Fibroblast of skin of left biceps (primary cell): Measurements from ENCODE around the gene KCNF1.

Source experiments
- DNase-seq, 2 experiments: peaks; one replicate each; pipeline ENCODE4 v3.0.0-alpha.2; 2013; ENCODE audit warnings: low read depth in 2 of 2

Gene KCNF1

DNA sequence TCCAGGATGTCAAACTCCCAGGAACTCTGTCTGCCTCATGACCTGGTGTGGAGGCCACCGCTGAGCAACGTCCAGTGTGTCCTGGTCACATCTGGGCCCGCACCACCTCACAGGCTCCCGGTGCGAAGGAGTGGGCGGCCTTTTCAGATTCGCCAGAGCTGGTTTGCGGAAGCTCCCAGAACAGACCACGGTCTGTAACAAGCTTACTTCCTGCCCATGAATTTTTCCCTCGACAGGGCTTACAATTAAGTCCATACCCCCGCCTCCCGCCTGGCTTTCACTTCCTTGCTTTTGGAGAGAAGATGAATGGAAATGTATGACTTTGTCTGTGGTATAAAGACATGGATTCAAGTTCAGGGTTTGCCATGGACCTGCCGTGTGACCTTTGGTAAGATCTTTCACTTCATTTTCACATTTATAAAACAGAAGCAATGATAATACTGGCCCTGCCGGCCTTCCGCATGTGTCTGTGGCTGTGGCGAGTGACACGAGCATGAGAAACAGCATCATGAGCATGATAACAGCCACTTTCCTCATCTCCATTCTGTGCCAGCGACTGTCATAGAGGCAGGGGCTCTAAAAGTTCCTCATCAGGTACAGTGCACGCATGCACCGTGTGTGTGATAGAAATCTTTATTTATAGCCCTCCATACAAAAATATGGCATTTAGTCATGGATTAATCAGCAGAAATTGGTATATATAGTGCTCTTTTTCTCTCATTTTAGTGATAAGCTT lies 31.0 kb upstream of the KCNF1 start:
- DNase-seq = no peak

DNA sequence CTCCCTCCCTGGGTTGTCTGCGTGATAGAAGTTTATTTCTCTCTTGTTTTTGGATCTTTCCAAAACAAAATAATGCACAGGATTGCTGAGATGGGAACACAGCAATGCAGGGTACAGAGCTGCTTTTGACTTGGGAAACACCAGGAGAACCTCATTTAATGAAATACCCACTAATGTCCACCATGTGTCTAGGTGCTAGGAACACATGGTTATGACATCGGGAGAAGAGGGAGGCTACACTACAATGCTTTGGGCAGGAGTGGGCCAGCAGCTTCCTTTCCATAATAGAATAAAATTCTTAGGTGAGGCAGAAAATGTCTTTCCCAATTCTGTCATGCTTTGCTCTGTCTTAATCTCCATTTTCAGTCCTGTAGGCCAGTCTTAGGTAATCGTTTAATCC lies 29.2 kb upstream of the KCNF1 start:
- no peak for DNase-seq

DNA sequence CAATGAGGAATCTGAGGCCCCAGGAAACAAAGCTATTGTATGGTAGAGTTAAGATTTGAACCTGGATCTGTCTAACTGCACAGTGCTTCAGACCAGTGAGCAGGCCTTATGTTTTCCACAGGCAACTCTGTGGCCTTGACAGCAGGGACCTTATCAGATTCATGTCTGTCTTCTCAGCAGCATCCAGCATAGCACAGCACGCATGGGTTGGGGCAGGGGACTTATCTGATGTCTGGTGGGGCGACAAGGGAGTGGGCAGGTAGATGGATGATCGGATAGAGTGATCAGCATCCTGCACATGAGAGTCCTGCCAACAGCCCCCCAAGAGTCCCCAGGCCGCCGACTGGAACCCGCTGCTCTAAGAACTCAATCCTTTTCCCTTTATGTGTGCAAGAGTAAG lies 28.7 kb upstream of the KCNF1 start:
- DNase-seq = no peak

DNA sequence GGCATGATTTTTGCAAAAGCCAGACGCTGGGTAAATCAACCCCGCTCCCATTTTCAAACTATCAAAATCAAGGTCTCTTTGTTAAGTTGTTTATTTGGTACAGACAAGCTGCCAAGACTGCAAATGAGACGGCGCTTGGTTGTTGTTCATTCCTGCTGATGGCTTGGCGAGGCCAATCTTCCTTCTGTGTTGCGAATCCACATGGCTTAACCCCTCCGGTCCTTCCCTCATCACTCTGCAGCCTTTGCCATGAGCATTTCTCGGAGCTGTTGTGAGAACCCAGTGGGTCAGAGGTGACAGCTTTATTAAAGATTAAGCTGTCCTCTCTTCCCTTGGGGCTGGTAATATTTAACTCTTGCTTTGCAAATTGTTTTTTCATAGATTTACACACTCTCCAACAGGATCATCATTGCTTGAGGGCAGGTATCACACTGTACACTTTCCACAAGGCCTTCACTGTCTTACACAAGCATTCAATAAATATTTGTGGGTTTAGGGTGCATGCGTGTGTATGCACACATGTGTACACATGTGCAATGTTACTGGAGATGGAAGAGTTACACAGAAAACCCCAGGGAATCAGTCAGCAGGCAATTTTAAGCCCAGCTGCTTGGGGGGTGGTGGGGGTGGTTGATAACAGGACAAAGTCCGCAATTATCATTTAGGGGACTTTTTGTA lies 27.8 kb upstream of the KCNF1 start:
- no peak for DNase-seq

DNA sequence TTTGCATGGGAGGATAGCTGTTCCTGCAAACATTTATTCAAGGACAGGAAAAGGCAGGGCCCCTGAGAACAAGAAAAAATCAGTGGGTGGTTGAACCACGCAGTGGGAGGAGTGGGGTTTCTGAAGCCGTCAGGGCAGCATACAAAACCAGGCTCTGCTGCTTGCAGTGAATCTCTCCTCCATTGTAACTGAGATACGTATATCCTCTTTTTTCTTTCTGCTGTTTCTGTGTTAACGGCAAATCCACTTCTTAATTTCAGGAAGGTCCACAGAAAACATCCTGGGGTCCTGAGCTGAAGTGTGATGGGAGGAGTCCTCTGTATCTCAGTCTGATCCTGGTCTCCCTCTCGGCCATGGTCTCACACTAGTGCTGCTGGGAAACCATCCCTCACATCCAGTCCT lies 27.2 kb upstream of the KCNF1 start:
- no peak for DNase-seq

DNA sequence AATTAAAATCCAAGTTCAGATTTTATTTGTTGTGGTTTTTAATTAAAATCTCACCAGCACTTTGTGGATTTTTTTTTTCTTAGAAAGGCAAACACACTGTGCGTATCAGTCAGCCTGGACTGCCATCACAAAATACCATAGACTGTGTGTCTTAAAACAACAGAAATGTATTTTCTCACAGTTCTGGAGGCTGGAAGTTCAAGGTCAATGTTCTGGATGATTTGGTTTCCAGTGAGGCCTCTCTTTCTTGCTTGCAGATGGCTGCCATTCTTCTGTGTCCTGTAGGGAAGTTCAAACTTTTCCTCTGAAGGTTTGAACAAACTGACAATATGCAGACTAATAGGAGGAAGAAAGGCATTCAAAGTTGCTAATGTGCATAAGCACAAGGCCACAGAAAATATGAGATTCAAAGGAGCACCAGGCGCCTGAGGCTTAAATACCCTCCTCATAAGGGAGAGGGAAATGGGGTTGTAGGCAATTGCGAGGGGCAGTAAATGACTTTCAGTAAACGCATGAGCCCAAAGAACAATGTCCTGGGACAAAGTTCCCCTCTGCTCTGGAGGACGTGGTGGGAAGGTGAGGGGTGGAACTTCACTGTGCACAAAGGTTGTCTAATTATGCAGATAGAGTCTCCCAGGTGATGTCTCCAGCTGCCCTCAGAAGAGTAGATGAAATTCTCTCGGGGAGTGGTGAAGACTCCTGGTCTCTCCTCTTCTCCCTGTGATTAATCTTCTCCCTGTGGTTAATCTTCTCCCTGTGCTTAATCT lies 26.5 kb upstream of the KCNF1 start:
- DNase-seq = no peak

DNA sequence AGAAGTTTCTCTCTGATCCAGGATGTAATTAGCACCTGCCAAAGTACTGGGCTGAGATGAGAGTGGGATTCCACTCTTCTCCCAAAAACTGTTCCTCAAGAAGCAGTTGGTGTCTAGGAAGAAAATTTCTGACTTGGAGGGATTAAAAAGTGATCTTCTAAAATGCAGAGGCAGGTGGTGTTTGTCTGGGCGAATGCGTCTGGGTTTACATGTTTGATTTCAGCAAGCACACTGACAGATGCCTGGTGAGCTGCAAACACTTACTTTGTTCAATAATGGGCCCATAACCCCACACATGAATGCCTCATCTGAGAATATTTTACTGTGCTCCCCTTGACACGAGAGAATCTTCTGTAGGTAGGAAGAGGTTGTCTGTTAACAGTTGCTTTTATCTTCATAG lies 24.3 kb upstream of the KCNF1 start:
- DNase-seq = no peak

DNA sequence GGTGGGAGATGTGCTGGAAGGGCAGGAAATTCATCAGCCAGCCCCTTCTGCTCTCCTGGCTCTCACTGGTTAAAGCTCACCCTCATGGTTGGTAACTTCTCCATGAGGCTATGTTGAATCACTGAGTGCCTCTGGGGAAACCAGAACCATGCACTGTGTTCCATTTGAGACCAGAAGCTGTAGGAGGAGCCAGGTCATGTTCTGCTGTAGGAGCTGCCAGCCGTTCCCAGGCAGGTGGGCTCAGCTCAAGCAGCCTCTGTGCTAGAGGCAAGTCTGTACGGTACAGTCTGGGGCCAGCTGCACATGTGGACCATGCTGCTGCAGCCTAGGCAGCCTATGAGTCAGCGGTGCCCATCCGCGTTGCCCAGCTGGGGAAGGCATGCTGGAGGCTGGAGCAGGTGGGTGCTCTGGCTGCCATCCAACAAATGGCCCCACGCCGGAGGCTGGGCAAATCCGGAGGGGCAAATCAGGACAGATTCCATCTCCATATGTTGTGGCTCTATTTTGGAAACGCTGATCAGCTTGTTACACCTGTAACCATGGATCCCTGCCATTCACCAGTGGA lies 22.0 kb upstream of the KCNF1 start:
- no peak for DNase-seq

DNA sequence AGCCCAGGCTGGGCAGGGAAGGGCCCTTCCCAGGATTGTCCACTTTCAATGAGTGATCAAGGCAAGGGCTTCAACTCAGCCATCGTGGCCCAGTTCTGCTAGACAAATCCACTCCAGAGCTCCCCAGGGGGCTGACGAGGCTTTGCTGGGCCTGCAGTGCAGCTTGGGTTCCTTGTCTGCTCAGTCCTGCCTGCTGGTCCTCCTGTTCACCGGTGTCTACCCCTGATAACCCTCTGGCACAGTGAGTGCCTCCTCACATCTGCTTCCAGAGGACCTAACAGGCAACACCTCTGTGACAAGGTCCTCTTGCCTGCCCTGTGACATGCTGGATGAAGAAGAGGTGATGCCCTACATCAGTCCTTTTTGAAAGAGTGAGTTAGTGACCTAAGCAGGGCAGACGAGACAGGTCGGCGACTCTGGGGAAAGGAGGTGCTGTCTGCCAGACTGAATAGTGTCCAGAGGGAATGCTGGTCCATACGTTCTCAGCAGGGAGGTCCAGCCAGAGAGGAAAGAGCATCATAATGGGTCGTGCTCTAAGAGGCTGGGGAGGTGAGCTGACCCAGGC lies 20.9 kb upstream of the KCNF1 start:
- DNase-seq = no peak

DNA sequence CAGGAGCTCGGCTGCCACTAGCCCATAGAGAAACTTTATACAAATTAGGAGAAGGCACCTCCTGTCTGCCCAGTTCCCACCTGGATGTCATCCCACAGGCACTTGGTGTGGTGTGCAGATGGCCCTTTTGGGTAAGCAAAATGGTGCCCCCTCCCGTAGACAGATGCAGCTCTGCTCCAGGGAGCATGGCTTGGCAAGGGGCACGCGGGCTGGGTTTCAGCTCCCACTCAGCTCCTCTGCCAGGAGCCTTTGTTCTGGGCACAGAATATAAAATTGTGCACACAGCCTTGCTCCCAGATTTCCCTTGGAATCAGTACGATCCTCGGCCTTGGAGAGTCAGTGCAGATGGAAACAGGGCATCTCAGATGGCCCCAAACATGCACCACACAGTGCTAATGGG lies 20.3 kb upstream of the KCNF1 start:
- DNase-seq = no peak

DNA sequence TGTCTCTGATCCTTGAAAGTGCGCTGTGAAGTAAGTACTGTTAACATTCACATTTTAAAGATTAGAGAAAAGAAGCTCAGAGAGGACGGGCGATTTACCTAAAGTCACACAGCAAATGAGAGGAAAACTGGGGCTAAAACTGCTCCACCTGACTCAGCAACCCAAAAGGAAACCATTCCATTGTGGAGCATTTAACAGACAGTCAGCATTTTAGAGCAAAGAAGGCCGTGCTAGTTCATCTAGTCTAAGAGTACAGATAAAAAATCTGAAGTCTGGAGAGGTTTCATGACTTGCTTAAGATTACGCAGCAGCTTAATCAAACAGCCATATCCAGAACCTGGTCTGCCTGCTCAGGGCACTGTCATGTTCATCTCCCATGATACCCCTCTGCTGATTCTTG lies 19.9 kb upstream of the KCNF1 start:
- DNase-seq = no peak

DNA sequence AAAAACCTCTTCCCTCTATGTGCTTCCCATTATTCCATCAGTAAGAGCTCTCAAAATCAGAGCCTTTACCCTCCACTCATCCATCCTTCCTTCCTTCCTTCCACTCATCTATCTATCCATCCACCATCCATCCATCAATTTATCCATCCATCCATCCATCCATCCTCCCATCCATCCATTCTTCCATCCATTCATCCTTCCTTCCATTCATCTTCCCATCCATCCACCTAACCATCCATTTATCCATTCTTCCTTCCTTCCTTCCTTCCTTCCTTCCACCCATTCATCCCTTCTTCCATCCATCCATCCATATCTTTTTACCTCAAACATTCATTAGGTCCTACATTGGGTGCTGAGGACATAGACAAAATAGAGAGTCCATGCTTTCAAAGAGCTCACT lies 19.4 kb upstream of the KCNF1 start:
- DNase-seq = no peak

DNA sequence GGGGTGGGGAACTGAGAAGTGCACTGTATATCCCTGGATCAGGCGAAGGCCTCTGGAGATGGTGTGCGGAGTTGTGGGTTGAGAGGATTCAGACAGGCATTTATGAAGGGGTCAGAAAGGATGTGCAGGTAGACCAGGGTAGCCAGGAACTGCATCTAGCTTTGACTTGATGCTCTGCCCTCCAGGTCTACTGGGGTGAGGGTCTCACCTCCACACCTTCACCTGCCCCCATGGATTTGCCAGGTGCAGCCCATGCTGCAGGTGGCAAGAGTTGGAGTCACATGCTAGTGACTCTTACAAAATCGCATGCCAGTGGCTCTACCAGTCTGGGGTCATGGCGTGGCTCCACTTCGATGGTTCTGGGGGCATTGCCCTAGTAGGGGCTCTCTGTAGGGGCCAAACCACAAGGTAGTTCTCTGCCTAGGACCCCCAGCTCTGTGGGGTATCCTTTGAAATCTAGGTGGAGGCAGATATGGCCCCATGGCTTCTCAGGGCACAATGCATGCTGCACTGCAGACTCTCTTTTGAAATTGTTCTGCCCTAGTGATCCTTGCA lies 18.9 kb upstream of the KCNF1 start:
- DNase-seq = no peak

DNA sequence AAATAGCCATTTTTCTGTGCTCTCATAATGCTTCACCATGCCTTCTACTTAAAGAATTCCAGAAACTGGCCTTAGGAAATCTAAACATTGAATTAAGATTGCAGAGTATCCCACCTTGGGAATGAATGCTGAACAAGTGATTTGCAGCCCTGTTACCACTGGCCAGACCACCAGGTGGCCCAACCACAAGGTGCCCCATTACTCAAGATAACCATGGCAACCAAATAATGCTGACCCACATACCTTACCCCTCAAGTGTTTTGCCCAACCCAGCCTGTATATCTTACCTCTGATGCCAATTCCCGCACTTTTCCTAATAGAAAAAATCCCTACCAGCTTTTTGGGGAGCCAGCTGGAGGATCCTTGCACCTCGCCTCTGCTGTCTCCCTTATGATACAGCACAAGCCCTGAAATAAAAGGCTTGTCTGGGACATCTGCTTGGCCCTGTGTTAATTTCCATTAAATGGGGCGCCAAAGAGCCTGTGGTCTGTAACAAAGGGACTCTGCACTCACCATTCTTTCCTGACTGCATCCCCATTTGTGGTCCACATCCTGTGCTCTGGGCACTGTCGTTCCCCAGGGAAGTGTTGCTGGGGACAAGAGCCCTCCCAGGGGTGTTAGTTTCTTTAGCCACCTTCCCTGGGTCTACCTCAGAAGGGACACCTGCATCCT lies 17.3 kb upstream of the KCNF1 start:
- no peak for DNase-seq

DNA sequence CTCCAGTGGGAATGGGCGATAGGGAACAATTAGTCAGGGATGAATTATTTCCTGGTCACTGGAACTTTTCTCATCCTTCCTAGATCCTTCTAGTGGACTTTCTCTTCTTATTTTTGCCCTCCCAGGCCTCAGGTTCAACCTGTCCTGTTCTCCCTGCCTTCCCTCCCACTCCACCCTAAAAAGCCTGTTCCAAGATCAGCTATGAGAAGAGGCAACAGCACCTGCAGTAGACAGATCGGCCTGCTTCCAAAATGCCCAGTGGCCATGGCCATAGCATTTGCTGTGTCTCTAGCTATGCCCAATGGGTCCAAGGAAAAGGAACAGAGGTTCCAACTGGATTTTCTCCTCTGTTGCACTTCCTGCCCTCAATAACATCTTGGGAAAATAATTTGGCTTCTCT lies 16.5 kb upstream of the KCNF1 start:
- DNase-seq = no peak

DNA sequence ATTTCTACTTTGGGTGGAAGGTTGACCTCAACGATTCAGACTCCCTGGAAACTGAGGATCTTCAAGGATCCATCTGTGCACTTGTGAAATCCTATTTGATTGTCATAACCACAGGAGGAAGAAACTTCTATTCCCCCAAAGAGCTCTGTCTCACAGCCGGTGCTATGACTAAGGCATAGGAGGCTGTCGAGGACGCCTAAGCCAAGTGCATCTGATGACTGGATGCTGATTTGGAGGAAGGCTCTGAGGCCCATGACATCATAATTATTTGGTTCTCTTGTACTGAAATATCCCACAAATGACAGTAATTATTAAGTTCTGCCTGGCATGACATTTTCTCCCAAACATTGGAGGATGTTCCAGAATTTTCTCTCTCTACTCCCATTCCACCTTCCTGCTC lies 13.8 kb upstream of the KCNF1 start:
- no peak for DNase-seq

DNA sequence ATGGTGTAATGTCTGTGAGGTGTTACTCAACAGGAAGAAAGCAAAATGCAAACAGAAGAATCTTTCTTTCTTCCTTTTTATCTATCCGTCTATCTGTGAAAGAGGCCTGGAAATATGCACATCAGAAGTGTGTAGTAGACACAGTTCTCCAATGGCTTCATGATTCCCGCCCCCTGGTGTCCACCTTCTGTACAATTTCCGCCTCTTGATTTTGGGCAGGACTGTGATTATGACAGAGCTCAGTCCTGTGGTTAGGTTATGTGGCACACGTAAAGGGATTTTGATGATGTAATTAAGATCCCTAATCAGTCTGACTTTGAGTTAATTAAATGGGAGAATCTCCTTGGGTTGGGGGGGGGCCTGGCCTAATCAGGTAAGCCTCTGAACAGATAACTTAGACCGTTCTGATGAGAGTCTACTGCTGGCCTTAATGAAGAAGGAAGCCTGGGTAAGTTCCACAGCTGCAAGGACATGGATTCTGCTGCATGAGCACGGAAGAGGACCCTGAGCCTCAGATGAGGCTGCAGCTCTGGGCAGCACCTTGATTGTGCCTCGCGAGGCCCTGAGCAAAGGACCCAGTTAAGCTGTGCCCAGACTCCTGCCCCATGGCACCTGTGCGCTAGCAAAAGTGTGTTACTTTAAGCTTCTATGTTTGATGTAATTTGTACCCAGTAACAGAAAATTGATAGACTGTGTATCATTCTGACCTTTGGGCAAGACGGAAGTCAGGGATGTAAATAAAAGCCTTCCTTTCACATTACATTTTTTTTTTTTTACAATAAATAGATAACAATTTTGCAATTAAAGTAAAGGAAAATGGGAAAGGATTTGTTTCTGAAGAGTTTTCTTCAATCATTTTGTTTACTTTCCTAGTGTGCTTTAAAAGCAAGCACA lies 11.3 kb upstream of the KCNF1 start:
- no peak for DNase-seq

DNA sequence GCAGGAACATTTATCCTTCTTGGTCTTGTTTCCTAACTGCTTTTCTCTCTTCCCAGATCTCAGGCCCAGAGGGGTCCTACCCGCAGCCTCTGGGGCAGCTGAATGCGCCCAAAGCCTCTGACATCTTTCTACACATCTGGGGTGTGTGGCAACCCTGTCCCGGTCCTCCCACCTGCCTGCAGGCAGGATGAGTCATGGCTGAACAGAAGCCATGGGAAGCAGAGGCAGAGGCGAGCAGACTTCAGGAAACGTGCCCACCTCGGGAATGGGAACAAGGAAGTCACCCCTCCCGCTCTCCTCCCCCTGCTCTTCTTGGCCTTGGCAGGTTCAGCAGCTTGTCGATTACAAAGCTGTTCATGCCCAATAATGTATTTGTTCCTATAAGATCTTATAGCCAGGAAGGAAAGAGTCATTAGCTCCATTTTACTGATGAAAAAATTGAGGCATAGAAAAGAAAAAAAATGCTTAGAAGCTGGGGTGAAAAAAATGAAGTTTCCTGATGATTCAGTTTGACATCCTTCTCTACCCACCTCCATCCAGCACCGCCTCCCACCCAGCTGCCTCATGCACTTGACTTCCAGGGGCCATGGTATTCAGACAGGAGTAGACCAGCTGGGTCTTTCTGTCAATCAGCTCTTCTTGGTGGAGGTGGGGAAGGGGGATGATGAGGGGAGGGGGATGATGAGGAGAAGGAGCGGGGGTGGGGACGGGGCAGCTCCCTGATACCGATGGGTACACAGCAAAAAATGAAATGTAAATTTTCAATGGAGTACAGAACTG lies 10.4 kb upstream of the KCNF1 start:
- DNase-seq = no peak

DNA sequence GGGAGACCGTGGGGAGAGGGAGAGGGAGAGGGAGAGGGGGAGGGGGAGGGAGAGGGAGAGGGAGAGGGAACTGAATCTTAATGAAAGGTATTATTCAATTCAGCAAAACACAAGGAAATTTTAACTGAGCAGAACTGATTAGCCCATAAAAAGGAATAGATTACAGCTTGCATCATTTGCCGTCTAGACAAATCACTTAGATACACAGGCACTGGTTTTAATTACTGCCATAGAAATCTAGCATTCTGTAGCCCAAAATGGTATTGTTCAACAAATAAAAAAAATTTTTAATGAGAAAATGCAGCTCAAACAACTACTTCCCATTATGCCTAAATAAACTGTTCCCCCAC lies 7.9 kb upstream of the KCNF1 start:
- DNase-seq = no peak

DNA sequence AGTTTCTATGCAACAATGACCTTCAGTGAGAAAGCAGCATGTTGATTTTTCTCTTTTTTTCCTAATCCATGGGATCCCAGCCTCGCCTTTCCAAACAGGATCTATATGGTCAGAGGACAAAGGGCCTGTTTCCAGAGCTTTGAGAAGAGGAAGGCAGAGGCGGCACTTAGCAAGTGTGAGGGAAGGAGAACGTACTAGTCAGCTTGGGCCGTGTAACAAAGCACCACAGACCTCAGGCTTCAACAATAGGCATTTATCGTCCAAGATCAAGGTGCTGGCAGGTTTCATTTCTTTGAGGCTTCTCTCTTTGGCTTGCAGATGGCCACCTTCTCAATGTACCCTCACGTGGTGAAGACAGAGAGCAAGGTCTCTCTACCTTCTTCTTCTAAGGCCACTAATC lies 7.3 kb upstream of the KCNF1 start:
- DNase-seq = no peak
